Prostate gland (tissue), 2 donors: Measurements from ENCODE around the gene TIMM22.

Experiments used
- CTCF ChIP-seq, 4 experiments: fragments of 200-600 bp in 2 of 4; fragments of 450-650 bp in 2 of 4; sonication (generic) in 2 of 4; IDR thresholded peaks; 1 replicate in 3 of 4; 2 replicates in 1 of 4; pipeline ENCODE4 v1.5.1; 2016 to 2019; ENCODE audit warnings: antibody characterized with exemption in 4 of 4, mild to moderate bottlenecking in 2 of 4, moderate library complexity in 2 of 4
- POLR2A ChIP-seq: fragments of 450-650 bp; IDR thresholded peaks from one replicate; pipeline ENCODE4 v1.6.1; 2016; ENCODE audit warnings: antibody characterized with exemption, mild to moderate bottlenecking
- POLR2AphosphoS5 ChIP-seq: sonication (generic); formaldehyde crosslinking; IDR thresholded peaks from one replicate; pipeline ENCODE4 v1.6.1; 2017; ENCODE audit warnings: antibody characterized with exemption

- TF ChIP-seq CTCF (IDR thresholded peaks at IDR 0.05) = no peak
- TF ChIP-seq POLR2AphosphoS5 = no peak
- no peak for TF ChIP-seq POLR2A
Observed at GRCh38 chr17:1000597-1001461, 3.9 kb downstream of the TIMM22 start.
